ENCODE data around the gene RASGRF2.

- TF ChIP-seq CTCF (IDR thresholded peaks at IDR 0.05; ENCODE audit: low read depth, low read length) (no peak), POLR2A (IDR thresholded peaks at IDR 0.05; ENCODE audit: extremely low read depth, insufficient read length) (no peak)
- TF ChIP-seq, protein P1, sequence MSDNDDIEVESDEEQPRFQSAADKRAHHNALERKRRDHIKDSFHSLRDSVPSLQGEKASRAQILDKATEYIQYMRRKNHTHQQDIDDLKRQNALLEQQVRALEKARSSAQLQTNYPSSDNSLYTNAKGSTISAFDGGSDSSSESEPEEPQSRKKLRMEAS (IDR thresholded peaks at IDR 0.05; ENCODE audit: low read depth, low read length), result no peak
These were observed 3.3 kb downstream of the RASGRF2 start for GRCh38 chr5:80963521-80963895.
